HG03342 (cell line): ENCODE measurements around the gene CCNDBP1.
"Not testable (repeated sequence)": the region's sequence is repeated elsewhere in the genome, so short reads cannot be mapped to it uniquely, and the experiment has no call there.

ENCODE experiments used
- ATAC-seq: cut with Tn5 transposase; IDR thresholded peaks from one replicate; pipeline ENCODE4 v1.9.1; 2021; ENCODE audit warnings: mild to moderate bottlenecking, moderate library complexity; ENCODE audit not compliant: unreplicated experiment

CCNDBP1 gene

DNA sequence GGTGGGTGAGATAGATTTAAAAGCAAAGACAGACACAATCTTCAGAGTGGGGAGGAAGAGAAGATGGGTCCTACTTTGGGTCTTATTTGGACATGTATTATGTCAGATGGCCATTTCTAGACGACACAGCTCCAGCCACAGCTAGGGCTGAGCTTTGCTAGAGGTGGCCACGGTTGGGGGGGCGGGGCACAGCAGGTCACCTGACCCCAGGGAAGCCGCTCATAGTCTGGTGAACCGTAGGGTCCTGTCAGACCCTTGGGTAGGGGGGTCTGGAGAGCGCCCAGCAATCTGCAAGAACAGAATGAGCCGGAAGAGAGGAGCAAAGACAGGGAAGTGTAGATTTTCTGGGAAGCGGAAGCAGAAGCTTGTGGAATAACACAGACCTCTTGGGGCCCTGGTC is 29.0 kb downstream of the CCNDBP1 start:
- ATAC-seq, result no peak

- ATAC-seq, result no peak
These were observed 29.5 kb downstream of the CCNDBP1 start for GRCh38 chr15:43214592-43215295.

GRCh38 chr15:43215961-43216360 is 30.8 kb downstream of the CCNDBP1 start:
- ATAC-seq, result no peak

- no peak for ATAC-seq
These were observed 33.9 kb downstream of the CCNDBP1 start for GRCh38 chr15:43218908-43219706.

GRCh38 chr15:43219929-43220928 is 35.0 kb downstream of the CCNDBP1 start:
- no peak for ATAC-seq

- ATAC-seq, result no peak
These were observed 35.8 kb downstream of the CCNDBP1 start, which contains the start of gene EPB42 for GRCh38 chr15:43220991-43221403. Gene EPB42, minus strand, starts transcription at chr15:43221018. Its CDS starts 193 bp downstream, at chr15:43220825.

- no peak for ATAC-seq
These were observed 36.2 kb downstream of the CCNDBP1 start for GRCh38 chr15:43221422-43221821.

DNA sequence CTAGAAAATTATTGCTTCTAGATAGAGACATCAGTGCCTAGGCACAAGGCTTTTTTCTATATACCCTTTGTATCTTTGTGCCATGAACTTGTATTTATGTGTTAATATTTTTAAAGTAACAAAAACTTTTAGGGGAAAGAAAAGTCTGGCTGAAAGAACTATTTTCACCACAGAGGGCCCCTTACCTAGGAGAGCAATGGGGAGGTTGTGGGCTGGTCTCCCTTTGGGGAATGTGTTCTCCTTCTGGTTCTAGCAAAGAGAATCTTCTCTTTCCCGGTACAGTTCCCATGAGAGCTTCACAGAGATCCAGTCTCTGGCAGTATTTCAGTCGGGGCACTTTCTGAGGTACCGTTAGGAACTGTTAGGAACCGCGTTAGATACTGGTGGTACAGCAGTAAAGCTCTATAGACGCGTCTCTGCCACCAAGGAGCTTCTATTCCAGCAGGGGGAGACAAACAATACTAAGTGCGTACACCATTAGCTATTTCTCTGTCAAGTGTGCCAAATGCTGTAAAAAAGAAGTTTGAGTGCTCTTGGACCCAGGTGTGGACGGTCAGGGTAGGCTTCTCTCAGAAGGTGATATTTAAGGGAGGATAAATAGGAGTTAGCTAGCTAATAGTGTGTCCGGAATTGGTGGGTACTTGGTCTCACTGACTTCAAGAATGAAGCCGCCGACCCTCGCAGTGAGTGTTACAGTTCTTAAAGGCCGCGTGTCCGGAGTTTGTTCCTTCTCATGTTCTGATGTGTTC is 40.2 kb downstream of the CCNDBP1 start:
- no peak for ATAC-seq

DNA sequence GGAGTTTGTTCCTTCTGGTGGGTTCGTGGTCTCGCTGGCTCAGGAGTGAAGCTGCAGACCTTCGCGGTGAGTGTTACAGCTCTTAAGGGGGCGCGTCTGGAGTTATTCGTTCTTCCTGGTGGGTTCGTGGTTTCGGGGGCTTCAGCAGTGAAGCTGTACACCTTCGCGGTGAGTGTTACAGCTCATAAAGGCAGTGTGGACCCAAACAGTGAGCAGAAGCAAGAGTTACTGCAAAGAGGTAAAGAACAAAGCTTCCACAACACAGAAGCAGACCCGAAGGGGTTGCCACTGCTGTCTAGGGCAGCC is 40.7 kb downstream of the CCNDBP1 start:
- not testable (repeated sequence) for ATAC-seq

GRCh38 chr15:43226436-43227305 is 41.5 kb downstream of the CCNDBP1 start:
- ATAC-seq, result no peak

DNA sequence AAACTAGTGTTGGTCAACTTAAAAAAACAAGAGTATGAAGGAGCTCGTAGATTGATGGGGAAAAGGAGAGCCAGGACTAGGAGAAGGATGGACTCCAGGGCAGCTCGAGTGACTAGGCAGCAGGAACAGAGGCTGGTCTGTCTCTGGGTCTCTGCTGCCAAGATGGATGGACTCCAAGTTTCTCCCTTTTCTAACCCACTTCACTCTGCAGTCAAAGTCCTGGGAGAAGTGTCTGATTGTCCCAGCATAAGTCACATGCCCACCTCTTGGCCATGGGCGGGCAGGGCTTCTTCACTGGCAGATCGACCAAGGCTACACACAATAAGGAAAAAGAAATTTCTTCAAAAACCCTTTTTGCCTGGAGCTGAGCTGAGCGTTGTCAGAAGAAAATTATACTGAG is 44.8 kb downstream of the CCNDBP1 start:
- no peak for ATAC-seq

- ATAC-seq, result no peak
These were observed 45.5 kb downstream of the CCNDBP1 start for GRCh38 chr15:43230640-43231115.

GRCh38 chr15:43232289-43232874 is 47.2 kb downstream of the CCNDBP1 start:
- no peak for ATAC-seq

- no peak for ATAC-seq
These were observed 50.3 kb downstream of the CCNDBP1 start for GRCh38 chr15:43235536-43235935.

DNA sequence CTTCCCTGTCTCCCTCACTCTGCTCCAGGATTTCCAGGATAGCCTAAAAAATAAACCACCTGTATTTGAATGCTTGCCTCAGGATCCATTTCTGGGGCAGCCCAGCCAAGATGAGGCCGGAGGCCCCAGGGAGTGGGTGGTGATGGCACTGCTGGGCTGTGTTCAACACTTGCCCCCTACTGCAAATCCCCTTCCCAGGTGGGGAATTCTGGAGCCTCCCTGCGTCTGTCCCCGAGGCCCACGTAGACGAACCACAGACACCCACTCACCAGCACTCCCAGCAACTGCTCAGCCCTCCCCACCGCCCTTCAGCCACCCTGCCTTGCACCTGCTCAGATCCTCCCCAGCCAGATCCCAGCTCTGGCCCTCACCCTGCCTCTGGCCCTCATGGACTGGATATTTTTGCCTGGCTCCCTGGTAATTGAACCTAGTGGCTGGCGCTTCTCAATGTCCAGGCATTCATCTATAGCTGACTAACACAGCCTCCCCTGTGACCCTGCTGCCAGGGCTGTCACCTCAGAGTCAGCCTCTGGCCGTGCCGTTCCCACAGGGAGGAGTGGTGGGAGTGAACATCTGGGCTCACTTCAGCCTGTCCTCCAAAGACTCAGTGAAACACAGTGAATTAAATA is 52.8 kb downstream of the CCNDBP1 start:
- ATAC-seq, result no peak

DNA sequence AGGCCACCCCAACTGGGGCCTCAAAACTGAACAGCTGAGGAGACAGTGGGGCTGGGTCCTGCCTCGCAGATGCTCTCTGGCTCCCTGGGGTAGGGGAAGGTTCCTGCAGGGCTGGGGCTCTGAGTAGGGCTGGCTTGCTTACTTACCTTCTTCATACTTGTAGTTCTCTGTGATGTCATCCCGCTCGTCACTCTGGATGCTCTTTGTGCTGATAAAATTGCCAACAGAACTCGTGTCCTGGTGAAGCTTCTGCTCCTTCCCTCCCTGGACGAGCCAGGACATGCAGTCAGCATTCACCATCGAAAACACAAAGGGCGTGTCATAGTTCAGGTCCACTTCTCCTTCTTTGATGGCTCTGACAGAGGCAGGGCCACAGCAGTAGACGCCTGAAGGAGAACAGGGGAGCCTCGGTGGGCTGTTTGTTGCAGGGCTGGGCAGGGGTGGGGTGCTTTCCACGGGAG is 53.5 kb downstream of the CCNDBP1 start:
- ATAC-seq, result no peak

- ATAC-seq, result no peak
These were observed 54.7 kb downstream of the CCNDBP1 start for GRCh38 chr15:43239732-43240491.

DNA sequence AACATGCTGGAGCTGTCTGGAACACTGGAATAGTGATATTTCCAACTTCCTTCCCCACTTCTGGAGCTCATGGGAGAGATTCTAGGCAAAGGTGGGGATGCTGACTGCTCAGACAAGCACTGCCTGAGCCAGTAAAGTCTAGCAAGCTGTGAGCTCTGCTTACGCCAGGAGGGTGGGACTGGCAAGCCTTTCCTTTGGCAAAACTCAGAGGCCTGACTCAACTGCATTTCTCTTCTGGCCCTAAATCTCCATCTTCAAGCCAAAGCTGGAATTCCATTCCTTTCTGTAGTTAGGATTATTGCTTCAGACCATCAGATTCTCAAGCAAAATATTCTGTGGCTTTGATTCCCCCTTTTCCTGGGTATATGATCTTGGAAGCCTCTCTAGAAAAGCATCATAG is 55.9 kb downstream of the CCNDBP1 start:
- no peak for ATAC-seq
